ENCODE data around the gene SBNO1. TPM values are rescaled to one million over a fixed set of nuclear protein-coding genes. Genes with fewer than 3 reads are reported as not detected.

SBNO1 gene
- total RNA-seq, 1 donor from 2014 or later: 27.1 TPM

DNA sequence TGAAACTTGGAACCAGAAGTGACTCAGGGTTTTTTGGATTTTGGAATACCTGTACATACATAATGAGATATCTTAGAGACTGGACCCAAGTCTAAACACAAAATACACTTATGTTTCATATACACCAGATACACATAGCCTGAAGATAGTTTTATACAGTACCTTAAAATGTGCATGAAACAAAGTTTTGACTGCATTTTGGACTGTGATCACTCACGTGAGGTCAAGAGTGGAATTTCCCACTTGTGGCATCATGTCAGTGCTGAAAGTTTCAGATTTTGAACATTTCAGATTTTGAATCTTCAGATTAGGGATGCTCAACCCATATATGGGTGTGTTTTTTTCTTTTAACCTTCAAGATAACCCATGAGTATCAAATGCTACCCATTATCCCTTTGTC is 6.6 kb downstream of the SBNO1 start:
- DNase-seq: no peak
- Histone ChIP-seq H3K27me3 (no peaks in the 10 kb centered on the region), H3K36me3 (no peaks in the 10 kb centered on the region), H3K27ac (no peak overlapping the region), H3K9me3 (no peaks in the 10 kb centered on the region), H3K4me3 (no peak overlapping the region), H3K4me1 (peaks cover 41% of the 10 kb centered on the region)
- ATAC-seq: no peak
- TF ChIP-seq, protein P1, sequence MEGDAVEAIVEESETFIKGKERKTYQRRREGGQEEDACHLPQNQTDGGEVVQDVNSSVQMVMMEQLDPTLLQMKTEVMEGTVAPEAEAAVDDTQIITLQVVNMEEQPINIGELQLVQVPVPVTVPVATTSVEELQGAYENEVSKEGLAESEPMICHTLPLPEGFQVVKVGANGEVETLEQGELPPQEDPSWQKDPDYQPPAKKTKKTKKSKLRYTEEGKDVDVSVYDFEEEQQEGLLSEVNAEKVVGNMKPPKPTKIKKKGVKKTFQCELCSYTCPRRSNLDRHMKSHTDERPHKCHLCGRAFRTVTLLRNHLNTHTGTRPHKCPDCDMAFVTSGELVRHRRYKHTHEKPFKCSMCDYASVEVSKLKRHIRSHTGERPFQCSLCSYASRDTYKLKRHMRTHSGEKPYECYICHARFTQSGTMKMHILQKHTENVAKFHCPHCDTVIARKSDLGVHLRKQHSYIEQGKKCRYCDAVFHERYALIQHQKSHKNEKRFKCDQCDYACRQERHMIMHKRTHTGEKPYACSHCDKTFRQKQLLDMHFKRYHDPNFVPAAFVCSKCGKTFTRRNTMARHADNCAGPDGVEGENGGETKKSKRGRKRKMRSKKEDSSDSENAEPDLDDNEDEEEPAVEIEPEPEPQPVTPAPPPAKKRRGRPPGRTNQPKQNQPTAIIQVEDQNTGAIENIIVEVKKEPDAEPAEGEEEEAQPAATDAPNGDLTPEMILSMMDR (IDR thresholded peaks at IDR 0.05): no peak
- intact Hi-C loops (cut with DNase I): no loop called here

DNA sequence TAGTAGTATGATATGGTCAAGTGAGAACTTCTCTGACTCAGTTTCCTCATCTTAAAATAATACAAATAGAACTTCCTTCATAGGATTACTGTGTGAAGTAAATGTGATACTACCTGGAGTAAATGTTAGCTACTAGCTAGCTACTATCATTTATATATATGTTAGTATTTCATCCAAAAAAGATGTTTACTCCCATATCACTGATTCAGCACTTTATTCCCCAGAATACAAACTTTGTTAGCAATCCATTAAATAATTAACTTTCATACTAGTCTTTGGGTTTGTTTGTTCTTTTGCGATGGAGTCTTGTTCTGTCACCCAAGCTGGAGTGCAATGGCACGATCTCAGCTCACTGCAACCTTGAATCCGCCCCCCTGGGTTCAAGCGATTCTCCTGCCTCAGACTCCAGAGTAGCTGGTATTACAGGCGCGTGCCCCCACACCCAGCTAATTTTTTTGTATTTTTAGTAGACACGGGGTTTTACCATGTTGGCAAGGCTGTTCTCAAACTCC is 8.4 kb downstream of the SBNO1 start:
- no peaks in the 10 kb centered on the region for H3K27me3 ChIP-seq
- TF ChIP-seq, protein P1 (IDR thresholded peaks at IDR 0.05): no peak
- DNase-seq: no peak
- no peak for ATAC-seq
- no peak overlapping the region for H3K4me3 ChIP-seq
- H3K27ac ChIP-seq: no peak overlapping the region
- intact Hi-C loops (cut with DNase I): no loop called here
- peaks cover 31% of the 10 kb centered on the region for H3K4me1 ChIP-seq
- H3K36me3 ChIP-seq: no peaks in the 10 kb centered on the region
- no peaks in the 10 kb centered on the region for H3K9me3 ChIP-seq

DNA sequence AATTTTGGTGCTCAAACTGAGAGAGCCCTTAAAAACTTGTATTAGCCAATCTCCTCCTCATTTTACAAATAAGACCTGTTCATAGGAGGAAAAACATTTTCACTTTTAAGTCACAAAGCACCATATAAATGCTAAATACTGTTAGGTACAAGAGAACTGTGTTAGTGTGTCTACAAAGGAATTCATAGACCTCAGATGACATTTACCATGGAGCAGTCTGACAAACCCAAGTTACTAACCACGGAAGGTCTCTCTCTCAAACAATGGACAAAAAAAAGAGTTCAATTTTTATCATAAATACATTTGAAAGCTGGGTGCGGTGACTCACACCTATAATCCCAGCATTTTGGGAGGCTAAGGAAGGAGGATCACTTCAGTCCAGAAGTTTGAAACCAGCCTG is 10.0 kb downstream of the SBNO1 start:
- H3K27ac ChIP-seq: no peak overlapping the region
- no peak overlapping the region for H3K4me3 ChIP-seq
- intact Hi-C loops (cut with DNase I): no loop called here
- DNase-seq (no peak), ATAC-seq (no peak)
- no peaks in the 10 kb centered on the region for H3K9me3 ChIP-seq
- H3K36me3 ChIP-seq: peaks cover 9% of the 10 kb centered on the region
- no peaks in the 10 kb centered on the region for H3K27me3 ChIP-seq
- H3K4me1 ChIP-seq: peaks cover 31% of the 10 kb centered on the region
- TF ChIP-seq, protein P1 (IDR thresholded peaks at IDR 0.05): no peak

DNA sequence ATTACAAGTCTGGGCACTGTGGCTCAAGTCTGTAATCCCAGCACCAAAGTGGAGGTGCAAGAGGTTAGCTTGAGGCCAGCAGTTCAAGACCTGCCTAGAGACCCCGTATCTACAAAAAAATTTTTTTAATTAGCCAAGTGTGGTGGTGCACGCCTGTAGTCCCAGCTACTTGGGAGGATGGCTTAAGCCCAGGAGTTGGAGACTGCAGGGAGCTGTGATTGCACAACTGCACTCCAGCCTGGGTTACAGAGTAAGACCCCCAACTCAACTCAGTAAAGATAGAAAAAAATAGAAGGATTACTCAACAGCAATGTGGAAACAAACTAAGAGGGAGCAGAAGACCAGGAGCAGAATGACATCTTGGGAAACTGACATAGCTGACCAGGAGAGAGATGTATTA is 13.3 kb downstream of the SBNO1 start:
- Histone ChIP-seq H3K27me3 (no peaks in the 10 kb centered on the region), H3K9me3 (no peaks in the 10 kb centered on the region), H3K4me1 (peaks cover 27% of the 10 kb centered on the region), H3K27ac (no peak overlapping the region), H3K4me3 (no peak overlapping the region), H3K36me3 (peaks cover 41% of the 10 kb centered on the region)
- intact Hi-C loops (cut with DNase I): no loop called here
- ATAC-seq (no peak), DNase-seq (no peak)
- TF ChIP-seq, protein P1 (IDR thresholded peaks at IDR 0.05): no peak

DNA sequence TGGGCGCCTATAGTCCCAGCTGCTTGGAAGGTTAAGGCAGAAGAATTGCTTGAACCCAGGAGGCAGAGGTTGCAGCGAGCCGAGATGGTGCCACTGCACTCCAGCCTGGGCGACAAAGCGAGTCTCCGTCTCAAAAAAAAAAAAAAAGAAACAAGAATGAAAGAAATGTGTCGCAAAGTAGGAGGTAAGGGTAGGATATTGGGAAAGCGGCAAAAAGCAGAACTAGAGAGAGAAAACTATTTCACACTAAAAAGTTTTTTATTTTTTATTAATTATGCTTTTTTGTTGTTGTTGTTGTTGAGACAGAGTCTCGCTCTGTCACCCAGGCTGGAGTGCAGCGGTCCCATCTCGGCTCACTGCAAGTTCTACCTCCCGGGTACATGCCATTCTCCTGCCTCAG is 17.7 kb downstream of the SBNO1 start:
- peaks cover 82% of the 10 kb centered on the region for H3K36me3 ChIP-seq
- H3K27ac ChIP-seq: no peak overlapping the region

More for the DNA sequence above, 17.7 kb downstream of the SBNO1 start:
- DNase-seq (no peak), ATAC-seq (no peak)
- no peaks in the 10 kb centered on the region for H3K27me3 ChIP-seq
- no peaks in the 10 kb centered on the region for H3K9me3 ChIP-seq
- TF ChIP-seq, protein P1 (IDR thresholded peaks at IDR 0.05): no peak
- H3K4me1 ChIP-seq: no peaks in the 10 kb centered on the region
- no peak overlapping the region for H3K4me3 ChIP-seq
- intact Hi-C loops (cut with DNase I): no loop called here

Data from upper lobe of right lung (tissue), 1 donor.